Right renal pelvis (tissue), 4 donors: ENCODE data around the gene PIGP. TPM values are rescaled to one million over a fixed set of nuclear protein-coding genes. Genes with fewer than 3 reads are reported as not detected.
"Not testable (repeated sequence)": the region's sequence is repeated elsewhere in the genome, so short reads cannot be mapped to it uniquely, and the experiment has no call there.

ENCODE experiments used
- DNase-seq, 4 donors: peaks; one replicate each; pipeline ENCODE4 v3.0.0-alpha.2; 2013; ENCODE audit warnings: low read depth in 4 of 4, low spot score in 3 of 4, missing footprints in 1 of 4
- polyA plus RNA-seq, 4 donors: library from polyadenylated mRNA; unstranded; fragments of 120-200 nt; gene quantifications; one replicate each; pipeline ENCODE4 v1.2.1, GENCODE V29; 2013; ENCODE audit not compliant: insufficient read length in 4 of 4

Gene PIGP
- polyA plus RNA-seq, 4 donors: 34.5 to 45.0 (median 38.1) TPM

DNA sequence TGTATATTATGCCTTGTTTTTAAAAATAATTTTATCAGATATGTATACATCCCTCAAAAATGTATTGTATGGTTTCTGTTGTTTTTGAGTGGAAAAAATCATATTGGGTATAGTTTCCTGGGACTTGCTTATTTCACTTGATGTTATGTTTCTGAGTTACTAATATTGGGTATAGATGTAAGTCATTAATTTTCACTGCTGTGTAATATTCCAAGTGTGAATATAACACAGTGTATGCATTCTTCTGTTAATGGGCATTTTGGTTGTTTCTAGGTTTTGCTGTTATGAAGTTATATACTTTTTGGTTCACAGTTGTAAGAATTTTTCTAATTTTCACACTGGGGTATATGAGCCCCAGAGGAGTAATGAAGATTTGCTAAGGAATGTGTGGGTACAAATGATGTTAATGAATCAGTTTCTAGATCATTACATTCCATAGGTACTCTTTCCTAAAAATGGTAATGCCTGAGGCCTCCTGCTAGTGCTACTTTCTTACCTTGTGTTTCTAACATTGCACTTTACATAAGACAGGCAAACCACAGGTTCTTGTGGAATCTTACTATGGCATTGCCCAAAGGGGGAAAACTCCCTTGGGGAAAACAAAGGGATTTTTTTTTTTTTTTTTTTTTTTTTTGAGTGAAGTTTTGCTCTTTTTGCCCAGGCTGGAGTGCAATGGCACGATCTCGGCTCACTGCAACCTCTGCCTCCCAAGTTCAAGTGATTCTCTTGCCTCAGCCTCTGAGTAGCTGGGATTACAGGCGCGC lies 3.4 kb upstream of the PIGP start:
- DNase-seq: no peak

DNA sequence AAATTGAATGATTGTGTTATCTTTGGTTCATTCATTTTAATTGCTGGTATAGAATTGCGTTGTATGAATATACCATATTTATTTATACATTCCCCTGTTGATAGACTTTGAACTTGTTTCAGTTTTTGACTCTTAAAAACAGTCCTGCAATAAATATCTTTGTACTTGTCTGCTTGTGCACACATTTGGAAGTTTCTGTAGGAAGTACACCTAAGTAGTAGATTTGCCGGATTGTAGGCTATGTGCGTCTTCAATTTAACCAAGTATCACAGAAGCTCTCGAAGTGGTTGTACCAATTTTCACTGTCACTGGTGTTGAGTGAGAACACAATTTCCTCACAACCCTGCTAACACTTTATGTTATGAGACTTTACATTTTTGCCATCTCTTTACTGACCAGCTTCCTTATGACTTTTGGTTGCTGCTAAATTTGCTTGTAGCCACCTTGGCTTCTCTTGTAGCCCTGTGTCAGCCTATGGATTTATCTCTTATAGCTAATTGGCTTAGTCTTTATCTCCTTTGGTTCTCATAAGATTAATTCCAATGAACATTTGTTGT lies 2.4 kb upstream of the PIGP start:
- DNase-seq: no peak

DNA sequence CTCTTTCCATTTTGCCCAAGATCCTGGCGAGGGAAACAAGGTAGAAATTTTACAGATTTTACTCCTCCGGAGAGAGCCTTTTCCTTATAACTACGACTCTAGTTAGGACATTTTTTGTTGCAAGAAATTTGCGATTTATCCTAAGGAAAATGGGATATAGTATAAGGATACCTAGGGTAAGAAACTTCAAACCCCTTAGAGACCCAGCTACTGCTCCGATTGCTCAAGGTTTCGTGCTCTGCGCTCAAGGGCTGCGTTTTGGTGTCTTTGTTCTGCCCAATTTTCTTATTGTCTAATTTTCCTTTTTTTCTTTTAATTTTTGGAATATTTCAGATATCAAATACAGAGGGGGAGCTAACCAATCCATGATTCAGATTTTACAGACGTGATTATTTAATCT lies 1.7 kb upstream of the PIGP start:
- DNase-seq: no peak

DNA sequence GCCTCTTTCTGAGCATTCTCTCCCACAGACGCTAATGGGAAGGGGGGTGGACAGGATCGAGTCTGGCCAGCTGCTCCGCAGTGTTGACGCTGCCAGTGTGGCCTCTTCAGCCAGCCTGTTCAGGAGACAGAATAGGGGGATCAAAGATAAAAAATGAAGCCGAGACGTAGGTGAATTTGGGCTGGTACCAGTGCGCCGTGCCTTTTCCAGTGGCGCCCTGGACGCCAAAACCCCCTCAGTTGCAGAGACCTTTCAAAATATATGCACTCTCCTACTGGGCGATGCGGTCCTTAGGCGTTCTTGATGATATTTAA lies 1.3 kb upstream of the PIGP start:
- DNase-seq: no peak

DNA sequence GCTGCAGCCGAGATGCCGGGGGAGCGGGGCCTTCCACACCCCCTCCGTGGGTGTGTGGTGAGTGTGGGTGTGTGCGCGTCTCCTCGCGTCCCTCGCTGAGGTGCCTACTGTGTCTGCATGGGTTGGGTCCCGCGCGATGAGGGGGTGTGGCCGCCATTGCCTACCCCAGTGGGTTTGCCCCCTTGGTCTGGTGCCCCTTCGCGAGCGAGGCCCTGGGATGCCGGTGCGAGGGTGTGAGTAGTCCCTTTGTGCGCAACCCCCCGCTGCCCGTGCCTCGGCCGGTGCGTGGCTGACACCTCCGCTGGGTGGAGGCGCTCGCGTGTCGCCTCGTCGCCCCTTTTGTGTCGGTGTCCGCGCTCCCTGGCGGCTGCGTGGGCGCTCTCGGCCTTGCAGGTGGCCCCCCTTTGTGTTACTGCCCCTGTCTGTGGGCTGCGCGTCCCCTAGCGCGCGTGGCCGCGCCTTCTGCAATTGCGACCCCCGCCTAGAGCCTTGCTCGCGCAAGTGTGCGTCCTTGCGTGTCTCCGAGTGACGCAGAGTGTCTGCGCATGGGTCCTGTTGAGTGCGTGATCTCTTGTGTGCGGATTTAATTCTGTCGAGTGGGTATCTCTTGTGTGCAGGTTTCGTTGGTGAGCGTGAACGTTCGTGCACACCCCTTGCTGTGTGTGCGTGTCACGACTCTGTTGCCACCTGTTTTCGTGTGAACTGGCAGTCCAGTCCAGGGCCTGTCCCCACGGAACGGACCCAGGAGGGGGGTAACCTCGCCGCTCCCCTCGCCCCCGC lies 736 bp upstream of the PIGP start:
- DNase-seq: peak in 3 of 4 donors; percentile 22 to 54 (median 36)

DNA sequence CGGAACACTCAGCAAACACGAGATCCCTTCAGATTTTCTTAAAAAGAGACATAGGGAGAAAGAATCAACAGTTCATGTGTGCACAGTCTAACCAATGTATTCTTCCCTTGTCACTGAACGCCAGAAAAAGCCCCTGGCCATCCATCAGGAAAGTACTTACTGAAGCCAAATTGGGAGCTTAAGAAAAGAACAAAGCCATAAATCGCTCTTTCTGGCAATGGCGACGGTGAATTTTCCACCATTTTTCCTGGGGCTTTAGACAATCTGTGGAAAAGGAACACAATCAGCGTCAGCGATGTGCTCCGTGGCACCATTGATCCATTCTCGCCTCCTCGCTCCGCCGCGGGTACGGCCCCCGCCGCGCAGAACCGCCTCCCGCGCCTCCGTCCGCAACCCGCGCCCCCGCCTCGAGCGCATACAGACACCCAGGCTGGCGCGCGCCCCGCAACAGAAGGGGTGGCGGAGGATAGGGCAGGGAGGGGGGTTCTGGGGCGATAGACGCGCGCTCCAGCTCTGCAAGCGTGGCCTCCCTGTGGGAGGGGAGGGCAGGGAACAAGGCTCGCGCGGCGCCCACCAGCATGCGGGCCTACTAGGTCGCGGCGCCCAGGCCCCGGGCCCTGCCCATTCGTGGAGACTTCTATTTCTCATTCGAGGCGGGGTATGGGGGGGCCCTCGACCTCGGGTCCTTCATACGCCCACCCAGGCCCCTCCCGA lies 440 bp downstream of the PIGP start:
- DNase-seq: peak in 3 of 4 donors; percentile 43 to 54 (median 50)

DNA sequence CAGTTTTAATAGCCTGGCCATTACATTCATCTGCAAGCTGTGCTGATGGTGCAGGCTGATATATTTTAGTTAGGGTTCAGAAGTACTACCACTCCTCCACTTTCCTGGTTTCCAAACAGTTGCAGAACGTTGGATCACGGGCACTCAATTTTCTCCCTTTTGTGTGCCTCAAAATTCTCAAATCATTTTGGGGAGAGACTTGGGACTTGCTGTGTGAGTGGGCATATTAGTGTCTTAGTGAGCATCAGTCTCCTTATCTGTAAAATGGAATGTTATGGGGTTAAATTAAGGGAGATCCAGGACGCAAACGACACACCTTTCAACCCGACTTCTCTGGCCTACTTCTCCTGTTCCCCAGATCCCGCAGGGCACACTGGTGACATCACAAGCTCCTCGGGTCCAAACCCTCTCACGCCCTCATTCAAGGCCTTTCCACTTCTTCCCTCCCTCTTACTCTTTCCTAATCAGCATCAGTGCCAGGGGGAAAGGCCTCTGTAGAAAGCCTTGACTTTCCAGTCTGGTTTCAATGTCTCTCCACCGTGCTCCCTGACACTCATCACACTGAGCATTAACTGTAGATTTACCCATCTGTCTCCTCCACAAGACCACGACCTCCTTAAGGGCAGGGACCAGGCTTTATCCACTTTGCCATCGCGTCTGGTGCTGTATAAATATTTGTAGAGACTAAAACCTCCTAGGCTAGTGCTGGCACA lies 1.2 kb downstream of the PIGP start:
- peak in 3 of 4 donors; percentile 28 to 52 (median 47) for DNase-seq

DNA sequence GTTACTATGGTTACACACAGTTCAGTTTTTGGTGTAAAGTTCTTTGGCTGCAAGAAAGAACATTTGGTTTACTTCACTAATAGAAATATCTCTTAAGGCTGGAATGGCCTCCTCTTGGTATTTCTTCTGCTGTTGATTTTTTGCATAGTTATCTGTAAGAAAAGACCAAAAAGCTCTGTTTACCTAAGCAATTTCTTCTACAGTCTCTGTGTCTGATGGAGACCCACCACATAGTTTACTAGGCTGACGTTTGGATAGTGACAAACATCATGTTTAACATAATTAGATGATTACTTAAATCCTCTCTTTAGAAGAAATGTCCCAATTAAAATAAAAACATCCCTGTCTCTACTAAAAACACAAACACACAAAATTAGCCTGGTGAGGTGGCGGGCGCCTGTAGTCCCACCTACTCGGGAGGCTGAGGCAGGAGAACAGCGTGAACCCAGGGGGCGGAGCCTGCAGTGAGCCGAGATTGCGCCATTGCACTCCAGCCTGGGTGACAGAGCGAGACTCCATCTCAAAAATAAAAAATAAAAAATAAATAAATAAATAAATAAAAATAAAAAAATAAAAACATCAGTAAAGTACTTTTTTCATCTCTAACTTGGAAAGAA lies 7.2 kb downstream of the PIGP start:
- DNase-seq: no peak

DNA sequence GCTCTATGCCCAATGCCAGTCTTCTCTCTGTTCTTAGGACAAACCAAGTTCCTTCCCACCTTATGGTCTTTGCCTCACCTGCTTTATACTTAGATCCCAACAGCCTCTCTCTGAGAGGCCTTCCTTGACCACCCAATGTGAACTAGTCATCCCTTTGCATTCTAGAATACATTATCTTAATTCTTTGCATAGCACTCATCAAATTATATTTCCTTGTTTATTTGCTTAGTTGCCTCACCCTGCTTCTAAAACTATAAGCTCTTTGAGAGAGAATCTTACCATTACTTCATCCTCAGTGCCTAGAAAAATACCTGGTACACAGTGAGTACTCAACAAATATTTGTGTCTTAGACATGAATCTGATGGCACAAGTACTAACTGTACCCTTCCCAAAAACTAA lies 8.0 kb downstream of the PIGP start:
- DNase-seq: no peak

DNA sequence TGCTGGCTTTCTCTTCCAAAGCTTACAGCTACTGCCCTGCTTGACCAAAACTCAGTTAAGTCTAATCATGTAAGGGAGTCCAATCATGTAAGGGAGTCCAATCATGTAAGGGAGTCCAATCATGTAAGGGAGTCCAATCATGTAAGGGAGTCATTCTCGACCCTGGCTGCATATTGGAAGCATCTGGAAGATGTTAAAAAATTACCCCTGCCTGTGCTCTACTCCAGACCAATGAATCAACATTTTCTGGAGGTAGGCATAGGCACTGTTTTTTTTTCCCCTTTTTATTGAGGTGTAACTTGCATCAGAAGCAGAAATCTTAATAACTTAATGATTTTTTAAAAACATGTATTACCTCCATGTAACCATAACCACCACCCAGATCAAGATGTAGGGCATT lies 9.4 kb downstream of the PIGP start:
- DNase-seq: no peak

DNA sequence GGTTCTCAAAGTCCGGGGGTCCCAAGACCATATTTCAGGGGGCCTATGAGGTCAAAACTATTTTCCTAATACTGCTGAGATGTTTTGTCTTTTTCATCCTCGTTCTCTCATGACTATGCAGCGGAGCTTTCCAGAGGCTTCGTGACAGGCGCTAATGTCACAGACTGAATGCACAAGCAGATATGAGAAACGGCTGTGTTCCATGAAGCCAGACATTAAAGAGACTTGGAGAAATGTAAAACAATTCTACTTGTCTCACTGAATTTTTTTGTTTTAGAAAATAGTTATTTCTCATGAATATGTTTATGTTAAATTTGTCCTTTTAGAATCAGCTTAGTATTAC lies 10.3 kb downstream of the PIGP start:
- no peak for DNase-seq

DNA sequence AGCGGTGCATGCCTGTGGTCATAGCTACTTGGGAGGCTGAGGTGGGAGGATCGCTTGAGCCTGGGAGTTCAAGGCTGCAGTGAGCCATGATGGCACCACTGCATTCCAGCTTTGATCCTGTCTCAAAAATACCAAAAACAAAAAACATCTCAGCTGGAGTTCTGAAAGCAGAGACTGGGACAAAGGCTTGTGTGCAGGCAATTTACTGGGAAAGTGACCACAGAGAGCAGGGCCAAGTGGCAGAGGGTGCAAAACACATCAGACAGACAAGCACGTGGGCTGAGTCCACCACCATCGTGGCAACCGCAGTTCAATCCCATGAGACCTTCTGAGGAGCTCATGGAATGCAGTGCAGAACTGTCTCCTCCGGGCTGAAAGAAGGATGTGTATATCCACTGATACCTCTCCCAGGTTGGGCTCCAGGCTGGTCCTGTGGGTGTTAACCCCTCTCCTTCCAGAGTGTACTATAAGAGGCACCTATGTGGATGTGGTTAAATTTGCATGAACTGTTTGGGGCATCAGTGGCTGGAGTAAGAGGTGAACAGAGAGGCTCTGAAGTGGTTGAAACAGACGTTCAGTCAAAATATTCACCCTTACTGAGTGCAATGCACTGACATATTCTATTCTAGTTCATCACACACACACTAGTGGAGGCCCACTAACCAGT lies 10.8 kb downstream of the PIGP start:
- DNase-seq: no peak

DNA sequence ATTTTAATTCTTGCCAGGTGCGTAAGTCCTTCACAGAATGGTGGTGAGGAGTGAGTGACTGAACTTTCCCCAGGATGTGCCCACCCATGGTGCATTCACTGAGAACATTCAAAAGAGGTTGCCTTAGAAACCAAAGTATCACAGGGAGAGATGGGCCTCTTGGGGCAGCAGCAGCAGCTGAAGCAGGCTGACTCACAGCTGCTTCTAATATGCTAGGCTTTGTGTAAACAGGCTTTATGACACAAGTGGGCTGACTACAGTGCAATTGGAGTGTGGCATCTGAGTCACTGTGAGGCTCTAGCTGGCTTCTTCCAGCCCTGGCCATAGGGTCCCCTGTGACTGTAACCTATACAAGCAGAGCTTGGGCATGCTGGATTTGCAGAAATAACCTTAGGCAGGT lies 12.6 kb downstream of the PIGP start:
- DNase-seq: peak; percentile 43 to 62 (median 56)

DNA sequence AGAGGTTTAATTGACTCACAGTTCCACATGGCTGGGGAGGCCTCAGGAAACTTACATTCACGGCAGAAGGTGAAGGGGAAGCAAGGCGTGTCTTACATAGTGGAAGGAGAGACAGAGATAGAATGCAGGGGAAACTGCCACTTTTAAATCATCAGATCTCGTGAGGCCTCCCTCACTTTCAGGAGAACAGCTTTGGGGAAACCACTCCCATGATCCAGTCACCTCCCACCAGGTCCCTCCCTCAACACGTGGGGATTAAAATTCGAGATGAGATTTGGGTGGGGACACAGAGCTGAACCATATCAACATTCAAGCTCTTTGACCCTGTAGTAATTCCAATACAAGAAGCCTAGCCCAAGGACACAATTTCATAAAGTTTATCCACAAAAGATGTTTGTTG lies 13.7 kb downstream of the PIGP start:
- DNase-seq: no peak

DNA sequence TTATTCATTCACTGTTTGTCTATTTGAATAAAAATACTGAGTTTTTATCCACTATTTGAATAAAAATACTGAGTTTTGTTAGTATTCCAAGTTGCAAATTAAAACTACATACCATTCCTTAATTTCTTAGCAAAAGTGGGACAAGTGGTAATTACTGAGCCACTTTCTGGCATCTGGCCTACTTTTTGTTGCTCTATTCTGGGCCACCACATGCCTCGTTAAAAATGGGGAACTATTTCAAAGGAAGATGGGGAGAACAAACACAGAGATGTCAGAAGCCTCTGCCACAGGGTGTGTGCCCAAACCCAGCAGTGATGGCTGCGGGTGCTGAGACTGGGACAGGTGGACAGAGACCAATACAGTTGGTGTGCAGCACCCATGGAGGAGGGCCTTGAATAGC lies 14.6 kb downstream of the PIGP start:
- DNase-seq: no peak

DNA sequence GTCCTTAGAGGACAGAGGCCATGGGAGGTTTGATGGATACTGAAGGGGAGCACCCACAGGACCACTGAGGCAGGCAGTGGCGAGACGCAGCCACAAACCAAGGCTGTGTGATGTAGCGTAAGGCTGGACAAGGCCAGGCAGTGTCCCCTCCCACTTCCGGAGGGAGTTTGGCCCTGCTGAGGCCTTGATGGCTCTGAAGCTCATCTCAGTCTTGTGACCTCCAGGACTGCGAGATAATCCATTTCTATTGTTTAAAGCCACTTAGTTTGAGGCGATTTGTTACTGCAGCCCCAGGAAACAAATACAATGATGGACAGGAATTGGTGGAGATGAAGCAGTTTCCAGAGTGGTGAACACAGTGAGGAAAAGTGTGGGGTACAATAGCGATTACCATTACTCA lies 15.3 kb downstream of the PIGP start:
- no peak for DNase-seq

DNA sequence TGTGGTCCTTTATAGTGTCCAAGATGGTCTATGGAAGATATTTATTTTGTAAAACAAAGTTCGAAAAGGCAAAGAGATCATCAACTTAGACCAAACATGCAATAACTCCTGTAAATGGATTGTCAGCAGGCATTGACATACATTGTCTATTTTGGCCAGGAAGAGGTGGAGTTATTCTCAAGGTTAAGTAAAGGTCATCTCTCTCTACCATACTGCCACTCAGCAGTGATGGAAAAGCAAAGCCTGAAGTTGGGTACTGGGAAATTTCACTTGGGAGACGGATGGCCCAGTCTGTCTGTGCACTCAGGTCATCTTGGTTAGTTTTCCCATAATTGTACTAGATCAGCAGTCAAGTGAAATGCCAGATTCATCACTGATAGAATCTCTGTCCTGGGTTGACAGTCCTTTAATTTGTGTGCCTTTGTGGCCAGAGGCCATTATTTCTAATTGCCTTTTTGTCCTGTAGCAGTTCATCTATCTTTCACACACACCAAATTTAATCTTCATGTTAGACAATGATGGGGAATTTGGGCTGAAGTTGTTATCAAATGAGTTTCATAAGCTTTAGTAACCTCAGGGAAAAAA lies 17.5 kb downstream of the PIGP start:
- no peak for DNase-seq

DNA sequence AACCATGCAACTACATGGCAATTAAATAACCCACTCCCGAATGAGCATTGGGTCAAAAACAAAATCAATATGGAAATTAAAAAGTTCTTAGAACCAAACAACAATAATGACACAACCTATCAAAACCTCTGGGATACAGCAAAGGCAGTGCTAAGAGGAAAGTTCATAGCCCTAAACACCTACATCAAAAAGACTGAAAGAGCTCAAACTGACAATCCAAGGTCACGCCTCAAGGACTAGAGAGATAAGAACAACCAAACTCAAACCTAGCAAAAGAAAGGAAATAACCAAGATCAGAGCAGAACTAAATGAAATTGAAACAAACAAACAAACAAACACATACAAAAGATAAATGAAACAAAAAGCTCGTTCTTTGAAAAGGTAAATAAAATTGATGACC lies 23.1 kb downstream of the PIGP start:
- DNase-seq: not testable (repeated sequence)

DNA sequence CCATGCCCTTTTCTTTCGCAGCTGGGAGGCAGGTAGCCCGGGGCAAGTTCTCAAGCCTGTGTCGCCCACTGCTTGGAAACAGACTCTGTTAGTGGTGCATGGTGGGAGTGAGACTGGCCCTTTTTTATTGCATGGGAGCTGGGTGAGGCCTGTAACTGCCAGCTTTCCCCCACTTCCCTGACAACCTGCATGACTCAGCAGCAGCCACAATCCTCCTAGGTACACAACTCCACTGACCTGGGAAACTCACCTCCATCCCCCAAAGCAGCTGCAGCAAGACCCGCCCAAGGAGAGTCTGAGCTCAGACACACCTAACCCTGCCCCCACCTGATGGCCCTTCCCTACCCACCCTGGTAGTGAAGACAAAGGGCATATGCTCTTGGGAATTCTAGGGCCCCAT lies 25.8 kb downstream of the PIGP start:
- no peak for DNase-seq
